ENCODE results near the gene KSR2. TPM values are rescaled to one million over a fixed set of nuclear protein-coding genes. Genes with fewer than 3 reads are reported as not detected.
A peak's percentile ranks its signal among the peaks of the same experiment; 100 is the strongest.

The KSR2 gene
- total RNA-seq, 1 donor = under 0.01 TPM

DNA sequence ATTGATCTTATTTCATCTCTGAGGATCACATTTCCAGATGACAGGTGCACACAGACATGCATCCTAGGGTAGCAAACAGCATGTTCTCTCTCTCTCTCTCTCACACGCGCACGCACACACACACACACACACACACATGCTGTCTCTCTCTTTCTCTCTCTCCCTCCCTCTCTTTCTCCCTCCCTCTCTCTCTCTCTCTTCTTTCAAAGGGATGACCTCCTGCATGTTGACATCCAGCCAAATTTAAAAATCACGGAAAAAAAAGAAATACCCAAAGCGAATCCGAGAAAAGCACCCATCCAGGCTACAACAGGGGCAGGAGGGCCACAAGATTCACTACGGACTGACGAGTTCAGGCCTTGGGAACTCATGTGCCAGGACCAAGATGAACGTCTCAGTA lies 2.3 kb downstream of the KSR2 start:
- DNase-seq (ENCODE audit: insufficient read length, low spot score, missing footprints) = no peak
- Histone ChIP-seq H3K4me1 (ENCODE audit: insufficient read depth, low read length) (no peaks in the 10 kb centered on the region), H3K27me3 (ENCODE audit: insufficient read depth, low read length) (peaks cover 31% of the 10 kb centered on the region), H3K4me2 (ENCODE audit: insufficient read depth, low read length) (no peak overlapping the region), H2AFZ (ENCODE audit: low read length) (no peak overlapping the region), H3K79me2 (ENCODE audit: insufficient read depth, low read length) (no peaks in the 10 kb centered on the region), H4K20me1 (ENCODE audit: insufficient read depth, low read length) (no peaks in the 10 kb centered on the region), H3K36me3 (ENCODE audit: insufficient read depth, low read length) (no peaks in the 10 kb centered on the region), H3K4me3 (ENCODE audit: insufficient read depth, low read length) (no peak overlapping the region), H3K9me3 (ENCODE audit: low read depth, low read length) (no peaks in the 10 kb centered on the region), H3K27ac (ENCODE audit: low read depth, low read length) (no peak overlapping the region)
- TF ChIP-seq, protein P1, sequence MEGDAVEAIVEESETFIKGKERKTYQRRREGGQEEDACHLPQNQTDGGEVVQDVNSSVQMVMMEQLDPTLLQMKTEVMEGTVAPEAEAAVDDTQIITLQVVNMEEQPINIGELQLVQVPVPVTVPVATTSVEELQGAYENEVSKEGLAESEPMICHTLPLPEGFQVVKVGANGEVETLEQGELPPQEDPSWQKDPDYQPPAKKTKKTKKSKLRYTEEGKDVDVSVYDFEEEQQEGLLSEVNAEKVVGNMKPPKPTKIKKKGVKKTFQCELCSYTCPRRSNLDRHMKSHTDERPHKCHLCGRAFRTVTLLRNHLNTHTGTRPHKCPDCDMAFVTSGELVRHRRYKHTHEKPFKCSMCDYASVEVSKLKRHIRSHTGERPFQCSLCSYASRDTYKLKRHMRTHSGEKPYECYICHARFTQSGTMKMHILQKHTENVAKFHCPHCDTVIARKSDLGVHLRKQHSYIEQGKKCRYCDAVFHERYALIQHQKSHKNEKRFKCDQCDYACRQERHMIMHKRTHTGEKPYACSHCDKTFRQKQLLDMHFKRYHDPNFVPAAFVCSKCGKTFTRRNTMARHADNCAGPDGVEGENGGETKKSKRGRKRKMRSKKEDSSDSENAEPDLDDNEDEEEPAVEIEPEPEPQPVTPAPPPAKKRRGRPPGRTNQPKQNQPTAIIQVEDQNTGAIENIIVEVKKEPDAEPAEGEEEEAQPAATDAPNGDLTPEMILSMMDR (IDR thresholded peaks at IDR 0.05; ENCODE audit: extremely low read depth, low read depth, low read length) = no peak

DNA sequence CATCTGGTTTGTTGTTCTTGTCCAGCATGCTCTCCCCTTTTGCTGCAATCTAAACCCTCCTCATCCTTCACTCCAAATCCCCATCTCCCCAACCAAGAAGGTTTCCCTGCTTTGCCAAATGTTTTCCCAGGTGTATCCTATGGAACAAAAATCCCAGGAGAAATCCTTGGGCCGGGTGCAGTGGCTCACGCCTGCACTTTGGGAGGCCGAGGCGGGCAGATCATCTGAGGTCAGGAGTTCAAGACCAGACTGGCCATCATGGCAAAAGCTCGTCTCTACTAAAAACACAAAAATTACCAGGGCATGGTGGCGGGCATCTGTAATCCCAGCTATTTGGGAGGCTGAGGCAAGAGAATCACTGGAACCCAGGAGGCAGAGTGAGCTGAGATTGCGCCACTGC lies 5.0 kb downstream of the KSR2 start:
- Histone ChIP-seq H3K27ac (ENCODE audit: low read depth, low read length) (no peak overlapping the region), H3K9me3 (ENCODE audit: low read depth, low read length) (no peaks in the 10 kb centered on the region), H3K36me3 (ENCODE audit: insufficient read depth, low read length) (no peaks in the 10 kb centered on the region), H3K4me1 (ENCODE audit: insufficient read depth, low read length) (no peaks in the 10 kb centered on the region), H3K4me2 (ENCODE audit: insufficient read depth, low read length) (no peak overlapping the region), H3K4me3 (ENCODE audit: insufficient read depth, low read length) (no peak overlapping the region), H3K79me2 (ENCODE audit: insufficient read depth, low read length) (no peaks in the 10 kb centered on the region), H4K20me1 (ENCODE audit: insufficient read depth, low read length) (no peaks in the 10 kb centered on the region), H2AFZ (ENCODE audit: low read length) (no peak overlapping the region), H3K27me3 (ENCODE audit: insufficient read depth, low read length) (peaks cover 22% of the 10 kb centered on the region)
- TF ChIP-seq, protein P1 (IDR thresholded peaks at IDR 0.05; ENCODE audit: extremely low read depth, low read depth, low read length) = no peak
- no peak for DNase-seq (ENCODE audit: insufficient read length, low spot score, missing footprints)

DNA sequence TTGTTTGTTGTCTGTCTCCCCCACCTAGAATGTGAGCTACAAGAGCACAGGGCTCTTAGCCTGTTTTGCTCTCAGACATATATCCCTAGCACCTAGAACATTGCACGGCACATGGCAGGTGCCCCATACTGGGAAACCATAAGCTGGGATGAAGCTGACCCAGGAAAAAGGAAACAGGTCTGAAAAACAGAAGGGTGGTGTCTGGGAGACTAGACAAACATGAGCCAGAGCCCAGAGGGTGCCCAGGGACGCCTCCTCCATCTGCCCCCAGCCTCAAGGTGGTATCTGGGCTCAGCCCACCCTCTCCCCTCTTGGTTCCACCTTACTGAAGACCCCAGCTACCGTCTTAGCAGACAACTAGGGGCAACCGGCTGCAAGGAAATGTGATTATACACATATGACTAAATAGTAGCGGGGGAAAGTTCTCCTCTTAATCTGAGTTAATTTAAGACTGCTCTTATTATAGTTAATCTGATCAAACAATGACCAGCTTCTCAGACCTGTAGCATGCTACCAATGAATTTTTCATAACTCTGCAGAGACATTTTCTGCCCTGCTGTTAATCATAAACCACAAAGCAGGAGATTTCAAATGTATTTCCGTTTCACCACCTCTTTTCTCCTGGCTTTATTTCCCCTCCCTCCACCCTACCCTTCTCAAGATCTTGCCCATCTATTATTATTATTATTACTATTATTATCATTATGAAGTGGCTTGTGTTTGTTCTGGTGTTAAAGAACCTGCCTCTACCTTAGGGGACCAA lies 31.9 kb downstream of the KSR2 start:
- Histone ChIP-seq H3K4me1 (ENCODE audit: insufficient read depth, low read length) (no peaks in the 10 kb centered on the region), H2AFZ (ENCODE audit: low read length) (no peak overlapping the region), H3K27ac (ENCODE audit: low read depth, low read length) (no peak overlapping the region), H3K79me2 (ENCODE audit: insufficient read depth, low read length) (no peaks in the 10 kb centered on the region), H3K36me3 (ENCODE audit: insufficient read depth, low read length) (no peaks in the 10 kb centered on the region), H4K20me1 (ENCODE audit: insufficient read depth, low read length) (no peaks in the 10 kb centered on the region), H3K9me3 (ENCODE audit: low read depth, low read length) (no peaks in the 10 kb centered on the region), H3K4me2 (ENCODE audit: insufficient read depth, low read length) (no peak overlapping the region), H3K4me3 (ENCODE audit: insufficient read depth, low read length) (no peak overlapping the region), H3K27me3 (ENCODE audit: insufficient read depth, low read length) (no peaks in the 10 kb centered on the region)
- TF ChIP-seq, protein P1 (IDR thresholded peaks at IDR 0.05; ENCODE audit: extremely low read depth, low read depth, low read length) = no peak
- DNase-seq (ENCODE audit: insufficient read length, low spot score, missing footprints) = peak; percentile 50

DNA sequence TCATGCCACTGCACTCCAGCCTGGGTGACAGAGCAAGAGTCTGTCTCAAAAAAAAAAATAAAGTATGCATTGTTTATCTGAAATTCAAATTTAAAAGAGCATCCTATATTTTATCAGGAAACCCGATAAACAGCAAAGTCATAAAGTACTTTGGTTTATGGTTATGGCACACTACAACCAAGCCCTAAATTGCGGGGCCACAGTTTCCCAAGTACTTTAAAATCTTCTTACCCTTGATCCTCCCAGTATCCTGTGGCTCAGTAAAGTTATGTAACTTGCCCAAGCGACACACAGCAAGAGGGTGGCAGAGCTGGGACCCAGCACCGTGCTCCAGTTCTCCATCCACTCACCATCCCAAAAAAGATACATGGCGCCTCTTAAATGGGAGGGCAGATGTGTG lies 35.2 kb downstream of the KSR2 start:
- Histone ChIP-seq H3K4me1 (ENCODE audit: insufficient read depth, low read length) (no peaks in the 10 kb centered on the region), H3K9me3 (ENCODE audit: low read depth, low read length) (no peaks in the 10 kb centered on the region)
- TF ChIP-seq, protein P1 (IDR thresholded peaks at IDR 0.05; ENCODE audit: extremely low read depth, low read depth, low read length) = no peak

More for the DNA sequence above, 35.2 kb downstream of the KSR2 start:
- no peak overlapping the region for H3K27ac ChIP-seq (ENCODE audit: low read depth, low read length)
- H3K79me2 ChIP-seq (ENCODE audit: insufficient read depth, low read length) = no peaks in the 10 kb centered on the region
- H3K36me3 ChIP-seq (ENCODE audit: insufficient read depth, low read length) = no peaks in the 10 kb centered on the region
- H3K4me3 ChIP-seq (ENCODE audit: insufficient read depth, low read length) = no peak overlapping the region
- no peaks in the 10 kb centered on the region for H3K27me3 ChIP-seq (ENCODE audit: insufficient read depth, low read length)
- H2AFZ ChIP-seq (ENCODE audit: low read length) = no peak overlapping the region
- H3K4me2 ChIP-seq (ENCODE audit: insufficient read depth, low read length) = no peak overlapping the region
- no peaks in the 10 kb centered on the region for H4K20me1 ChIP-seq (ENCODE audit: insufficient read depth, low read length)
- DNase-seq (ENCODE audit: insufficient read length, low spot score, missing footprints) = no peak

All from osteoblast (primary cell).